Stimulated activated CD4-positive, alpha-beta T cell treated with anti-CD3 and anti-CD28 coated beads, Interleukin-15, amount 100 ng/mL, for 1 hour (primary cell): ENCODE measurements around the gene SPECC1.
"Not testable (repeated sequence)": the region's sequence is repeated elsewhere in the genome, so short reads cannot be mapped to it uniquely, and the experiment has no call there.

ENCODE experiments used
- DNase-seq, 2 donors: peaks; one replicate each; pipeline ENCODE4 v3.0.0-alpha.2; 2020; ENCODE audit warnings: low read depth in 1 of 2, low spot score in 1 of 2

The SPECC1 gene

DNA sequence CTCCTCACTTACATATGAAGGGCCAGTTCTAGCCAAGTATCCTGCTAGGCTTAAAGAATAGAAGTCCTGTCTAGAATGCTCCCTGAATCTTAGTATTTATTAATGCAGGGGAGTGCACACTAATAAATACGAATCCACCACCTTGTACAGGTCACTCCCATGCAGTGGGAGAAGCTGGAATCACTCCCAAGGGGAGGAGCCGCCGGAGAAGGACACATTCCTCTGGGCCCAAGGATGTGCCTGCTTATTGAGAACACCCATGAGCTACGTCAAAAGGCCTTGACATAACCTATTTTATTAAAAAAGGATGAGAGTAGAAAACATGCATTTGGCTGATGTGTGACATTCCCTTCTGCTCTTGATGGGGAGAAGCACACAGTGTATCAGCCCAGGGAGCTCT is 223.5 kb downstream of the SPECC1 start:
- DNase-seq: no peak

DNA sequence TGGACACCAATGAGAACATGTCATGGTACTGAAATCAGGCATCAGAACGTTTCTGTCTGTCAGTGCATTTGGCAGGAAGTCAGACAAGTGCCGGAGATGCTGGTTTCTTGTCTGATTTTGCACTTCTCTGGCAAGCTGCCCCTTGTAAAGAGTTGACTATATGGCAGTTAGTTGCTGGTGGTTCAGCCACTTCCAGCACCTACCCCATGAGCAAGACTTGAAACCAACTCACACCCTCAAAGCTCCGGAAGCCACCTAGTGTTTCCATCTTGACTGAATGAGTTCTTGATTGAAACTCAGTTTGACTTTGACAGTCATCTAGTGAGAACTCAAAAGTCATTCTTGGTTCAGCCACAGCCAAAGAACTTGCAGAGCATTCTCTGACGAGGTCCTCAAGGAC is 225.1 kb downstream of the SPECC1 start:
- DNase-seq: peak in 1 of 2 donors; percentile 7

GRCh38 chr17:20235747-20236146 is 226.6 kb downstream of the SPECC1 start:
- DNase-seq: no peak

- DNase-seq: no peak
Observed at GRCh38 chr17:20236578-20237227, 227.5 kb downstream of the SPECC1 start.

GRCh38 chr17:20239776-20240175 is 230.6 kb downstream of the SPECC1 start:
- DNase-seq: not testable (repeated sequence)

DNA sequence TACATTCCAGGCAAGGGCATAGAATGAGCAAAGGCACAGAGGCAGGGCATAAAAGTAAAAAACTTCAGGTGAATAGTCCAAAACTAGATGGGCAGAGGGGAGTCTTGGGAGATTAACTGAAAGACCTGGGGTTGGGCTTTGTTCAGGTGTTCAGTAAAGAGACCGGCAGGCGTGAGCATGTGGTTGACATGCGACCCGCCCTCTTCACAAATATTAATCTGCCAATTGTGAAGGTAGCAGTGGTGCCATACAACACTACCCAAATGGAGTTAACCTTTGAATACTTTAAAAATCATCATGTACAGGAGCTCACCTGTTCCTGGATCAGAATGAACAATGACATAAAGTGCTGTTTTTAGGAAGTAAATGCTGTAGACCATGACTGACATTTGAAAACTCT is 232.7 kb downstream of the SPECC1 start:
- no peak for DNase-seq

- no peak for DNase-seq
Observed at GRCh38 chr17:20242271-20242670, 233.1 kb downstream of the SPECC1 start.

DNA sequence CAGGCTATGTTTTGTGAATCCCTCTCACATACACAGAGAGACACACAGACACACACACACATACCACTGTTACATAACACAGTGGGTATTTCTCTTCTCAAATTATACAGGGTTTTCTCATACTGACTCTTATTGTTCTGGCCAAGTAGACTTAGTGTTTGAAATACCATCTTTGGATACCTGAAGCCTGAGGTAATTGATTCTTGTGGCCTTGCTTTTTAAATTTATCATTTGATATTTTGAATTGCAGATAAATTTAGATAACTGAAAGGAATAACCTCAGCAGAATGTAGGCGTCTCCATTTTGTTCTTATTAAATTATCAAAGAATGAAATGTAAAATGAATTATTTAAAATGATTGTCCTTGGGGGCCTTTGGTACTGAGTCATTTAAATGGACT is 234.4 kb downstream of the SPECC1 start:
- DNase-seq: no peak

DNA sequence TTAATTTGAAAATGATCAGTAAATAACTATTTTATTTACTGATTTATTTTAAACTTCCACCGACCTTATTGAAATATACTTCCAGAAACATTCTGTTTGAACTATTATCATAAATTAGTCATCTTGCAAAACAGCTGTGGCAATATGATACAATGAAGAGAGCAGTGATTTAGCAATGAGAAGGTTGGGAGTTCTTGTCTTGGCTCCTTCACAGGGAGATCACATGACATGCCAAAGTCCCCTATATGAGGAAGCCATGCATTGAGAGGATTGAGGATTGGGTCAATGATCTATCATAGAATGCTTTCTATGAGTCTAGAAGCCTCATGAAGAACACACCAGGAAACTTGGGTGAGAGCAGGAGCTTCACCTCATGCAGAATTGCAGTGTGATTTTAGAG is 235.5 kb downstream of the SPECC1 start:
- DNase-seq: no peak

DNA sequence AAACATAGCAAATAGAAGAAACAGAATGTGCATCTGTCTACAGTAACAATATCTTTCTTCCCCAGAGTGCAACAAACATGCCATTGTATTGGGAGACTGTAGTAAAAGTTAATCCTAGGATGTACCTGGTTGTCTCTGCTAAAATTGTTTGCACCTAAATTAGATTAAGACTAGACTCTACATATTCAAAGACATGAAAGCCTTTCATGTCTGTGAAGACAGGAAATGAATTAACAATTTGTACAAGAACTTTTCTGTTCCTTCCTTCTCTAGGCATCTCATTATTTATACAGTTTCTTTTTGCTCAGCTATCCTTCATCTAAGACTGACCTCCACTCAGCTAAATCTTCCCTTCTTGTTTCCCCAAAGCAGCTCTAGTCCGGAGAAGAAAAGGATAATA is 237.5 kb downstream of the SPECC1 start:
- DNase-seq: no peak

- DNase-seq: no peak
Observed at GRCh38 chr17:20253323-20253722, 244.2 kb downstream of the SPECC1 start.

- DNase-seq: no peak
Observed at GRCh38 chr17:20254541-20254940, 245.4 kb downstream of the SPECC1 start.

DNA sequence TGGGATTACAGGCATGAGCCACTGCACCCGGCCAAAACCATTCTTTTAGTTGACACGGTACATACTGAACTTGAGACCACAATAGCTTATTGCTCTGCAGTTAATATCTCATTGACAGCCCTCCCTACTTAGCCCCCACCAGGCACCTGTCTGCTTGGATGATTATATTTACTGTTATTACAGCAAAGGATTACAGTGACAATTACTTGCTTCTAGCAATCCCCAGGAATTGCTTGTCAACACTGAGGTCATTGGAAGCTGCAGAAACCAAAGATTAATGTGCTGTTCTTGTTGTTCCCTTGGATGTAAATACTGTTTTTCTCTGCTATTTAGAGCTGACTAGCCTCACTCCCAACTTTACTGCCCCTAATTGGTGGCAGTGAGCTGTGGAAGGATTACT is 247.0 kb downstream of the SPECC1 start:
- no peak for DNase-seq

GRCh38 chr17:20257008-20257407 is 247.8 kb downstream of the SPECC1 start:
- DNase-seq: no peak

- DNase-seq: no peak
Observed at GRCh38 chr17:20257798-20258197, 248.6 kb downstream of the SPECC1 start.

DNA sequence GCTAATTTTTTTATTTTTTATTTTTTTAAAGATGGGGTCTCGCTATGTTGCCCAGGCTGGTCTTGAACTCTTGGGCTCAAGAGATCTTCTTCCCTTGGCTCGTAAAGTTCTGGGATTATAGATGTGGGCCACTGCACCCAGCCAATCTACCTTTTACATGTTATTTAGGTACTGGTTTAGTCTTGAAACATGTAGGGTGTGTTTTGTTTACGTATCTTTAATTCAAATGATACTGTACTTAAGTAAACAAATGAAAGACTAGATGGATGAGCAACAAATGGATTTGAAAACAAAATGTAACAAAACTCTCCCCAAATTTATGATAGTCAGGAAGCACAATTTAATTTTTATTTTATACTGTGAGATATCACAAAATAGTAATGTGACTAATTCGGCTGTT is 250.5 kb downstream of the SPECC1 start:
- no peak for DNase-seq

DNA sequence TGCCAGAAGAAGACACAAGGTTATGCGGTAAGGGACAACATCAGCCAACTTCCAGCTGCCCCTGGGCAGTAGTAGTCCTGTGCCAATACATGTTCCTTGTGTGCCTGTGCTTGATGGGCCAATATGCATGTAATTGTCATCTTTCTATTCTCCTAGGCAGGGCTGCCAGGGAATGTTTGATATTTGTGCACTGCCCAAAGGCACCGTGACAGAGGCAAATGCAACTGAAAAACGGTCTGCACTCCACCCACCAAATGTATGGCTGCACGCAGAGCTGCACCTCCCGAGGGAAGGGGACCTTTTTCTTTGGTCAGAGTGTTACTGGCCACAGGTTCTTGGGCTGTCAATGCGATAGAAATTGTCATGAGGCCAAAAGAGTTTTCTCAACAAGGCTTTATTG is 251.1 kb downstream of the SPECC1 start:
- no peak for DNase-seq

GRCh38 chr17:20262226-20263114 is 253.3 kb downstream of the SPECC1 start:
- no peak for DNase-seq

DNA sequence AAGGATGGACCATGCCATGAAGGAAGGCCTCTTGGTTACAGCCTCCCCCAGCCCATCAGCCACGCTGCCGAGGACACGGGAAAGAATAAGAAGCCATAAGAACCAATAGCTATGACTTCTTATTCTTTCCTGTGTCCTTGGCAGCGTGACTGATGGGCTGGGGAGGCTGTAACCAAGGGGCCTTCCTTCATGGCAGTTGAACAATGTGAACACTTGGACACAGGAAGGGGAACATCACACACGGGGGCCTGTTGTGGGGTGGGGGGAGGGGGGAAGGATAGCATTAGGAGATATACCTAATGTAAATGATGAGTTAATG is 253.9 kb downstream of the SPECC1 start:
- not testable (repeated sequence) for DNase-seq

- DNase-seq: no peak
Observed at GRCh38 chr17:20263595-20263994, 254.4 kb downstream of the SPECC1 start.

- no peak for DNase-seq
Observed at GRCh38 chr17:20264996-20265395, 255.8 kb downstream of the SPECC1 start.

GRCh38 chr17:20266806-20267458 is 257.8 kb downstream of the SPECC1 start:
- no peak for DNase-seq
